Measurements from ENCODE around the gene NTRK1. TPM values are rescaled to one million over a fixed set of nuclear protein-coding genes. Genes with fewer than 3 reads are reported as not detected.

NTRK1 gene
- total RNA-seq, 1 experiment from 2014 or later: 0.89 TPM

DNA sequence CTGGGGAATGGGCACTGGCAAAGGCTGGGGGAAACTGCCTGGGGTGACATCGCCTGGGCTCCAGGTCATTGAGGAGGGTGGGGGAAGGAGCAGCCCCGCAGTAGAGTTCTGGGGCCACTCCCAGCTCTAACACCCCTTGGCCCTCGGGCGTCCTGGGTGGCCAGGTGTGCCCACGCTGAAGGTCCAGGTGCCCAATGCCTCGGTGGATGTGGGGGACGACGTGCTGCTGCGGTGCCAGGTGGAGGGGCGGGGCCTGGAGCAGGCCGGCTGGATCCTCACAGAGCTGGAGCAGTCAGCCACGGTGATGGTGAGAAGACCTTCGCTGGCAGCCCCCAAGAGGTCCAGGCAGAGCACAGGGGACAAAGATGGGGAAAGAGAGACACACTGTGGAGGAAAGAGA, 7.7 kb downstream of the NTRK1 start:
- intact Hi-C loops (cut with micrococcal nuclease): no loop called here
- ChIA-PET CTCF (no interaction called here), POLR2A (no interaction called here), RAD21 (ENCODE audit: low non-redundant PET in 1 of 2, low total read pairs in 2 of 2, uncharacterized antibody in 2 of 2, unreplicated experiment in 2 of 2) (no interaction called here)
- ATAC-seq (no peak), DNase-seq (ENCODE audit: low read depth, low spot score) (no peak)
- no peaks in the 10 kb centered on the region for H3K79me2 ChIP-seq (ENCODE audit: insufficient read depth, low read length)
- H3K9me2 ChIP-seq (ENCODE audit: insufficient read depth): no peaks in the 10 kb centered on the region
- no peaks in the 10 kb centered on the region for H3K36me3 ChIP-seq (ENCODE audit: control insufficient read depth in 1 of 2, insufficient read depth in 2 of 2, low read length in 2 of 2)
- H4K20me1 ChIP-seq (ENCODE audit: insufficient read depth): no peaks in the 10 kb centered on the region
- TF ChIP-seq FOSL1 (IDR thresholded peaks at IDR 0.05; ENCODE audit: low read depth): no peak
- no peak for TF ChIP-seq JUND (IDR thresholded peaks at IDR 0.05)
- no peak for TF ChIP-seq POLR2AphosphoS5 (IDR thresholded peaks at IDR 0.05; ENCODE audit: low read depth, low read length)
- no peak for TF ChIP-seq RAD21 (IDR thresholded peaks at IDR 0.05; ENCODE audit: low read depth)
- TF ChIP-seq ELF1 (IDR thresholded peaks at IDR 0.05; ENCODE audit: borderline replicate concordance, low read depth): no peak
- H3K9me3 ChIP-seq (ENCODE audit: control insufficient read depth in 1 of 2, insufficient read depth in 1 of 2, low read depth in 1 of 2, low read length in 2 of 2): no peaks in the 10 kb centered on the region
- H3K9ac ChIP-seq (ENCODE audit: low read length): no peak overlapping the region
- no peak overlapping the region for H2AFZ ChIP-seq (ENCODE audit: low read depth, low read length, poor library complexity, severe bottlenecking)
- H3K4me1 ChIP-seq (ENCODE audit: control insufficient read depth in 1 of 2, insufficient read depth in 2 of 2, low read length in 2 of 2): peaks cover 0 to 15% of the 10 kb centered on the region in 2 experiments; a peak in 2 of 4 replicates
- no TSS peak for BruUV-seq (replicated peaks)
- H3K4me3 ChIP-seq (replicated peaks in 1 of 2; ENCODE audit: low read depth in 1 of 2, low read length in 2 of 2): no peak overlapping the region
- H3K27me3 ChIP-seq (ENCODE audit: insufficient read depth, low read length): peaks cover under 1% of the 10 kb centered on the region; the same call in 1 of the 2 replicates
- H3K4me2 ChIP-seq (ENCODE audit: low read length): no peak overlapping the region
- no peak overlapping the region for H3K27ac ChIP-seq (ENCODE audit: low read depth, low read length)

DNA sequence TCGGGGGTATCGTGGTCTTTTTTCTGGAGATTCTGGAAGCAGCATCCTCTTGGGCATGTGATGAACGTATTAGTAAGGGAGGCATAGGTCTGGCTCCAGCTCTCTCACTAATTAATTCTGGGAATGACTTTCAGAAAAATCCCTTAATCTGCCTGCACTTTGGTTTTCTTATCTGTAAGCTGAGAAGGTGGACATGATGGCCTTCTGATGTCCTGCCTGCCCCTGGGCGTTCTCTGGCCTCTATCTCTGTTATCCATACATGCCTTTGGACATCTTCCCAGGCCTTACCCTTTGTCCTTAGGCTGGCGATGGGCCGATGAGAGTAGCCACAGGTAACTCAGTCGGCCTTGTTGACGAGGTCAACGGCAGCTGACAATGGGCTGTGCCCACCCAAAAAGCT, 8.8 kb downstream of the NTRK1 start:
- H3K27me3 ChIP-seq (ENCODE audit: insufficient read depth, low read length): no peaks in the 10 kb centered on the region
- no peaks in the 10 kb centered on the region for H3K36me3 ChIP-seq (ENCODE audit: control insufficient read depth in 1 of 2, insufficient read depth in 2 of 2, low read length in 2 of 2)
- DNase-seq (ENCODE audit: low read depth, low spot score) (no peak), ATAC-seq (no peak)
- peaks cover 0 to 15% of the 10 kb centered on the region in 2 experiments; a peak in 2 of 4 replicates for H3K4me1 ChIP-seq (ENCODE audit: control insufficient read depth in 1 of 2, insufficient read depth in 2 of 2, low read length in 2 of 2)
- no peak overlapping the region for H2AFZ ChIP-seq (ENCODE audit: low read depth, low read length, poor library complexity, severe bottlenecking)
- BruUV-seq (replicated peaks): no TSS peak
- TF ChIP-seq JUND (IDR thresholded peaks at IDR 0.05) (no peak), EZH2 (IDR thresholded peaks at IDR 0.05) (no peak), TCF7L2 (IDR thresholded peaks at IDR 0.05; ENCODE audit: borderline replicate concordance, extremely low read depth, insufficient read depth, insufficient read length) (no peak), ZBTB33 (IDR thresholded peaks at IDR 0.05; ENCODE audit: extremely low read depth, insufficient replicate concordance, low read length) (no peak), POLR2A (IDR thresholded peaks at IDR 0.05; ENCODE audit: borderline replicate concordance, extremely low read depth, insufficient read depth, insufficient read length) (no peak), POLR2AphosphoS5 (IDR thresholded peaks at IDR 0.05; ENCODE audit: low read depth, low read length) (no peak), SIN3A (IDR thresholded peaks at IDR 0.05; ENCODE audit: low read depth) (no peak), ELF1 (IDR thresholded peaks at IDR 0.05; ENCODE audit: borderline replicate concordance, low read depth) (no peak), CBX3 (IDR thresholded peaks at IDR 0.05; ENCODE audit: low read depth) (no peak), EZH2phosphoT487 (IDR thresholded peaks at IDR 0.05; ENCODE audit: borderline replicate concordance) (no peak), RAD21 (IDR thresholded peaks at IDR 0.05; ENCODE audit: low read depth) (no peak)
- intact Hi-C loops (cut with micrococcal nuclease): no loop called here
- no peak overlapping the region for H3K4me2 ChIP-seq (ENCODE audit: low read length)
- ChIA-PET CTCF (interaction anchor here (1.3 kb wide), 1 partner anchor 143 kb away, joined by 4 read pairs; no protein-coding TSS in a partner anchor), RAD21 (ENCODE audit: low non-redundant PET in 1 of 2, low total read pairs in 2 of 2, uncharacterized antibody in 2 of 2, unreplicated experiment in 2 of 2) (no interaction called here), POLR2A (no interaction called here)
- no peak overlapping the region for H3K27ac ChIP-seq (ENCODE audit: low read depth, low read length)
- H3K4me3 ChIP-seq (replicated peaks in 1 of 2; ENCODE audit: low read depth in 1 of 2, low read length in 2 of 2): no peak overlapping the region
- H3K9me3 ChIP-seq (ENCODE audit: control insufficient read depth in 1 of 2, insufficient read depth in 1 of 2, low read depth in 1 of 2, low read length in 2 of 2): no peaks in the 10 kb centered on the region
- H3K79me2 ChIP-seq (ENCODE audit: insufficient read depth, low read length): no peaks in the 10 kb centered on the region
- no peak overlapping the region for H3K9ac ChIP-seq (ENCODE audit: low read length)
- no peaks in the 10 kb centered on the region for H4K20me1 ChIP-seq (ENCODE audit: insufficient read depth)
- no peaks in the 10 kb centered on the region for H3K9me2 ChIP-seq (ENCODE audit: insufficient read depth)

Measured in HCT116 (cell line).